ENCODE data around the gene RNF115.

- TF ChIP-seq CTCF (IDR thresholded peaks at IDR 0.05; ENCODE audit: insufficient read depth, low read depth, low read length) (no peak), EZH2 (IDR thresholded peaks at IDR 0.05; ENCODE audit: insufficient read depth, low read length) (no peak)
Measured at GRCh38 chr1:145690587-145691558, 133.0 kb downstream of the RNF115 start.

Data from astrocyte (in vitro differentiated cells and primary cell).